Muscle layer of duodenum (tissue), 2 donors: ENCODE measurements around the gene NFATC2.

Experiments
- H3K27ac ChIP-seq: one replicate; pipeline ENCODE4 v1.7.0; 2013; ENCODE audit warnings: mild to moderate bottlenecking, low read length
- H3K27me3 ChIP-seq: one replicate; pipeline ENCODE4 v1.7.0; 2013; ENCODE audit warnings: low read depth, mild to moderate bottlenecking, control low read depth, low read length
- H3K36me3 ChIP-seq, 2 donors: one replicate each; pipeline ENCODE4 v1.7.0; 2013; ENCODE audit warnings: low read length in 2 of 2, control low read depth in 1 of 2, mild to moderate bottlenecking in 1 of 2; ENCODE audit not compliant: insufficient read depth in 2 of 2, control insufficient read depth in 1 of 2
- H3K4me1 ChIP-seq, 2 donors: one replicate each; pipeline ENCODE4 v1.7.0; 2013; ENCODE audit warnings: low read length in 2 of 2, mild to moderate bottlenecking in 2 of 2, control low read depth in 1 of 2, moderate library complexity in 1 of 2; ENCODE audit not compliant: insufficient read depth in 2 of 2, control insufficient read depth in 1 of 2
- H3K4me3 ChIP-seq, 2 donors: one replicate each; pipeline ENCODE4 v1.7.0; 2013; ENCODE audit warnings: low read length in 2 of 2, low read depth in 1 of 2, mild to moderate bottlenecking in 1 of 2
- H3K9me3 ChIP-seq, 2 donors: one replicate each; pipeline ENCODE4 v1.7.0; 2013; ENCODE audit warnings: low read length in 2 of 2, control low read depth in 1 of 2, mild to moderate bottlenecking in 1 of 2; ENCODE audit not compliant: control insufficient read depth in 1 of 2
- donor health status: healthy.

Gene NFATC2

DNA sequence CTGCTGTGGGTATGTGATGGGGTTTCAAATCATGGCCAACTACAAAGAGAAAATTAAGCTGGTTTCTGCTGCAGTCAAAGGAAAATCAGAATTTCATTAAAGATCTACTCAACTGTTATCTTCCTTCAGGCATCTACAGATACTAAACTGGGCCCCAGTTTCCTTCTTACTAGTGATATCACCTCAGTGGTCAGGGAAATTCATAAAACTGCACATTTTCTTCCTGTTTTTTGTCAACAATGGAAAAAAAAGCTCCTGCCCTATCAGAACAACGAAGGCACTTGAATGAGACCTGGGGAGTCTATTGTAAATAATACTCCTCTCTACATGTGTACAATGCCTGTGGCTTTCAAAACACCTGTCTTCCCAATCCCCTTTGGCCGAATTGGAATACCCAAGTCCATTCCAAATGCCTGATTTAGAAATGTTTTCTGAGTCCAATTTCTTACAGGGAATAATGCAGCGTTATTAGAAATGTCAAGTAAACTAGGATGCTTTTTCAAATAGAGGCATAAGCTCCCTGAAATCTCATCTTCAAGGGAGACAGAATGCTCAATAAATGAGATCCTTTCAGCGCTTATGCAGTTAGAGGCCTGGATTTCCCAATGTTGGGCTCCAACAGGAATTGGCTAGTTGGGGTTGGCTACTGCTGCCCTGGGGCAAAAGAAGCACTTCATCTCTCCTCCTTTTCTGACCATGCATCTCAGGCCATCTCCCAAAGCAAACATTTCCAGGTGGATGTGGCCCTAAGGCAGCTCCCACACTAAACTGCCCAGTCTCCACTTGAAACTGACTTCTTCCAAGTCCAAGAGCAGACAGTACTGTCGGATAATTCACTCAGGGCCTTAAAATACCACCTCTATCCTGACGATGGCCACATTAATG lies 143.3 kb downstream of the NFATC2 start:
- peaks cover 0 to 4% of the 10 kb centered on the region in 2 donors for H3K4me1 ChIP-seq
- no peak overlapping the region for H3K27ac ChIP-seq

DNA sequence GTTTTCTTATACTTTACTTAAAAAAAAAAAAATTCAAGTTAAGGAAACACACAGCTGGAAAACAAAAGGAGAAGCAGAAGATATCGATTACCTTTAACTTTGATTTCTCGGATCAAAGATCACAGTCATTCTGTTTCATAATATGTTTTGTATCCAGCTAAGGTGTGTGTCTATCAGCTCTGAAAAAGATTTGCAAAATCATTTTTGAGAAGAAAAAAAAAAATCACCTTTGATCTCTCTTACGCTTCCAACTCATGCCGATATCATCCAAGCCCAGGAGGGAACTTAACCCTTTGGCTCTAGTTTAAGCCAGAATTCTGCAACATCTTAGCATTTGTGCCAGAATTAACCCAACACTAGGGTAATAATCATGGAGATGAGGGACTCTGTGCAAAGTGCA lies 144.0 kb downstream of the NFATC2 start:
- Histone ChIP-seq H3K36me3 (peaks cover 8 to 12% of the 10 kb centered on the region in 2 donors), H3K27me3 (no peaks in the 10 kb centered on the region), H3K9me3 (no peaks in the 10 kb centered on the region), H3K4me1 (peaks cover 0 to 4% of the 10 kb centered on the region in 2 donors), H3K4me3 (no peak overlapping the region), H3K27ac (no peak overlapping the region)

More for the DNA sequence above, 143.3 kb downstream of the NFATC2 start:
- peaks cover 10 to 19% of the 10 kb centered on the region in 2 donors for H3K36me3 ChIP-seq
- no peaks in the 10 kb centered on the region for H3K9me3 ChIP-seq
- no peaks in the 10 kb centered on the region for H3K27me3 ChIP-seq
- H3K4me3 ChIP-seq = no peak overlapping the region

DNA sequence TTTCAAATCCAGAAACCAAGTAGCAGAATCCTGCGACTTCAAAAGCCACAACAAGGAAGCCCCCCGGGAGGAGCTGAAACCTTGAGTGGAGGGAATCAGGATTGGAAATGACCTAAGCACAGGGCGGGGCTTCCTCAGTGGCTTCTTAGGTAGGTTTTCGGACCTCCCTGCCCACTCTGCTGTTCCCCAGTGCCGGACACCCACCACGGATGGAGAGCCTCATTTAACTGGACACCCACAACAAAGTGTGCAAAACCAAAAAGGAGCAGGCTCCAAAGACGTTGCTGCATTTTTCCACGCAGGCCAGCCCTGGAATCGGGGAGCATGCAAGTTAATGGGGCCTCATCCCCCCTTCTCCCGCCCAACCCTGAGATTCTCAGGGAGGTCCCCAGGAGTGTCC lies 144.4 kb downstream of the NFATC2 start:
- no peaks in the 10 kb centered on the region for H3K9me3 ChIP-seq
- no peaks in the 10 kb centered on the region for H3K27me3 ChIP-seq
- no peak overlapping the region for H3K27ac ChIP-seq
- peaks cover 0 to 4% of the 10 kb centered on the region in 2 donors for H3K4me1 ChIP-seq
- H3K4me3 ChIP-seq = no peak overlapping the region
- peaks cover 8 to 11% of the 10 kb centered on the region in 2 donors for H3K36me3 ChIP-seq

DNA sequence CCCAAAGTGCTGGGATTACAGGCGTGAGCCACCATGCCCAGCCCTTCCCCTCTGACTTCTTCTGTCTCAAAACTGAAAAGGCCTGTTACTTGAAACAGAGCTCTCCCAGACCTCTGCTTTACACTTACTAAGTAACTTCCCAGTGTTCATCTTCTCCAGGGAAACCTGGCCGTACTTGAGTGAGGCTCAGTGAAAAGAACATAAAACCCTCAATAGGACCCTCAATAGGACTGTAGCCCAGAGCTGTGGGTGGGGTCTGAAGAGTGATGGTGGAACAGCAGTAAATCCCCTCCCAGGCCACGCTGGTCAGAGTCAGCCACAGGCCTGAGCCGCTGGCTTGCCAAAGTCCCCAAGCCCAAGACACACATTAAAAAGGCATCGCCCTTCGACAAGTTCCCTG lies 145.4 kb downstream of the NFATC2 start:
- H3K27ac ChIP-seq = no peak overlapping the region
- no peaks in the 10 kb centered on the region for H3K27me3 ChIP-seq
- H3K4me1 ChIP-seq = peaks cover 0 to 4% of the 10 kb centered on the region in 2 donors
- peaks cover 8 to 18% of the 10 kb centered on the region in 2 donors for H3K36me3 ChIP-seq
- no peaks in the 10 kb centered on the region for H3K9me3 ChIP-seq
- no peak overlapping the region for H3K4me3 ChIP-seq

DNA sequence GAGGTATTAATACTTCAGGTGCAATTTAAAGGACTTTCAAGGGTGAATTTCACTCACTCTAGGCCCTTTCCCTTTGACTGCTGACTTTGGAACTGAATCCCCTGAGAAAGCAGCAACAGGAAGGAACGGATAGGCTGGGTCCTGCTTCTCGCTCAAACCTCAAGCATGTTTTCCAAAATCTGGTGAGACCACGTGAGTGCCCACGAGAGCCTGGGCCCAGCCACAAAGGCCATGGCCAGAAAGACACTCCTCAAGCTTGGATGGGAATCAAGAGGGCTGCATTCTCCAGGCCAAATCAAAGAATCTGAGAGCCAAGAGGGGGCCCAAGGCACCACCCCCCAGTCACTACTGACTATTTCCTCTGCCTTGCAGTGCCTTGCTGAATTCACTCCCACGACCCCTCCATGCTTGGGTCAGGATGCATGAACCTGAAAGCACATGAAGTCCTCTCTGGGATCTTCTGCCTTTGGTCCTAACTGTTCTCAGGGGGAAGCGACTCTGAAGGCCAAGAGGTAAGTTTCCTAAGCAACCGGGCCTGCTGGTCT lies 146.1 kb downstream of the NFATC2 start:
- Histone ChIP-seq H3K36me3 (peaks cover 8 to 20% of the 10 kb centered on the region in 2 donors), H3K4me1 (peaks cover 0 to 4% of the 10 kb centered on the region in 2 donors), H3K4me3 (no peak overlapping the region), H3K9me3 (no peaks in the 10 kb centered on the region), H3K27ac (no peak overlapping the region), H3K27me3 (no peaks in the 10 kb centered on the region)

DNA sequence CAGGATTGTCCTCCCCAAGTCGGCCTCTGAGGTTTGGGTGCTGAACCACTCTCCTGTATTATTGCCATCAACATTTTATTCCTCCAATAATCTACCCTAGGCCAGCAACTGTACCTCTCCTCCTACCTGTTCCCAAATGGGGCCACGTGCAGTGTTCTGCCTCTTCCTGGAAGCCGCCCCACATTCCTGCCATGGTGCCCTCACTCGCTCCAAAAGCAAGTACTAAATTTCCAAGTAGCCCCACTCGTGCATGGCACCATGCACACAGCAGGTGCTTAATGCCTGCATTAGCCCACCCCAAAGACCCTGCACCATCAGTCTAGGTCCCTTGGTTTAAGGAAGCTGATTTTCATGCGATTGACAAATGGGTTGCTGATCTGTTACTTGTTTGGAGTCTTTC lies 147.8 kb downstream of the NFATC2 start:
- H3K27me3 ChIP-seq = no peaks in the 10 kb centered on the region
- H3K4me3 ChIP-seq = no peak overlapping the region
- no peak overlapping the region for H3K27ac ChIP-seq
- peaks cover 0 to 4% of the 10 kb centered on the region in 2 donors for H3K4me1 ChIP-seq
- H3K36me3 ChIP-seq = peaks cover 21% of the 10 kb centered on the region in 2 donors
- no peaks in the 10 kb centered on the region for H3K9me3 ChIP-seq

DNA sequence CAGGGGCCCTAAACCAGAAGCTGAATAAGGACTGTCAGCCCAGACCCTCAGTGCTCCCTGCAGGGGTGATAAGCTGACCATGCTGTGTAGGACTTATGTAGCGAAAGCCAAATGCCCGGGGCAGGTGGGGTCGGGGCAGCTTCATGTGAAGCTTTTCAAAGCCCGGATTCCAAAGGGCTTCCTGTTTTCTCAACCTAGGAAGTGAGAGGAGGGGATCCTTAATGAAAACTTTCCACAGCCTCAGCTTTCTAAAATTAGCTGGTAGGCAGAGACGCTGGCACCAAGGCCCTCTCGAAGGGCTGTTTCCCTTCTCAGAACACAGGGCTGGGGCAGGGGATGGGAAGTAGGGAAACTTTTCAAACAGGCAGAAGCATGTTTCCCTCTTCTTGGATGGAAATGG lies 148.9 kb downstream of the NFATC2 start:
- no peaks in the 10 kb centered on the region for H3K27me3 ChIP-seq
- H3K4me1 ChIP-seq = no peaks in the 10 kb centered on the region
- H3K9me3 ChIP-seq = no peaks in the 10 kb centered on the region
- H3K27ac ChIP-seq = no peak overlapping the region
- no peak overlapping the region for H3K4me3 ChIP-seq
- H3K36me3 ChIP-seq = peaks cover 16 to 21% of the 10 kb centered on the region in 2 donors

DNA sequence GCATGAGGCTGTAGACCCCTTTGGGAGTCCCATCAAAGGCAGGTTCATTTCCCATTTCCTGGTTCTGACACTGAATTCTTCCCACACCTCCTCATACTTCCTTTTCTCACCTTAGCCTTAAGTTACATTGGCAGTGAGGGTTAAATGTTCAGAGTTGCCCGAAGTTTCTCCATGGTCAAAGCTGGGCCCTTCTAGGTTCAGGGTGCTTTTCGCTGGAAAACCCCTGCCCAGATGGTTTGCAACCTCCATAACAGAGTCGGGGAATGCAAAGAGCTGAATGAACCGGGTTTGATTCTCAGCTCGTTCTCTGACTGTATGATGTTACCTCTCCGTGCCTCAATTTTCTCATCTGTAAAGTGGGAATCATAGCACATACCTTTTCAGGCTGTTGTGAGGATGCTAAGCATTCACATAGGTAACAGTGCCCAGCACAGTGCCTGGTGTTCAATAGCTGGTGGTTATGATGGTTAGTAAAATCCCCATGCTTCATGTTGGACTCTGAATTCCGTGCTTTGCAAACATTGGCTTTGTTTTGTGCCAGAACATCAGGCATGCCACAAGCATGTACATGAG lies 149.8 kb downstream of the NFATC2 start:
- peaks cover 15 to 16% of the 10 kb centered on the region in 2 donors for H3K36me3 ChIP-seq
- H3K4me3 ChIP-seq = no peak overlapping the region
- H3K9me3 ChIP-seq = no peaks in the 10 kb centered on the region
- H3K27me3 ChIP-seq = no peaks in the 10 kb centered on the region
- H3K4me1 ChIP-seq = no peaks in the 10 kb centered on the region
- no peak overlapping the region for H3K27ac ChIP-seq

DNA sequence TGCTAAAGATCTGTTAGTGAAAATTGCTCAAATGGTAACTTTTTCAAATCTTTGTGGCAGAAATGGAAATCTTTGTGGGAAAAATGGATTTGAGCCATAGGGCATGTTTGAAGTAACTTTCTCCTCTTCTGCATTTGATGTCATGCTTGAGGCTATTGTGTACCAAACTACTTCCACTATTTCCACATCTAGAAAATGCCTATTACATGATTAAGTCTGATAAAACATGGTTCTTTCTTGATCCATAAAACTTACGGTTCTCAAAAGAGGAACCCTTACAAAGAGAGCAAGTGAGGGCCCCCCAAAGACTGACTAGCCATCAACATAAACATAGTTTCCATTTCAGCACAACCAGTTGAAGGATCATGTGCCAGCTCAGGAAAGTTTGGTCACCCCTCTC lies 150.6 kb downstream of the NFATC2 start:
- H3K9me3 ChIP-seq = no peaks in the 10 kb centered on the region
- H3K27ac ChIP-seq = no peak overlapping the region
- no peak overlapping the region for H3K4me3 ChIP-seq
- H3K36me3 ChIP-seq = peaks cover 12 to 20% of the 10 kb centered on the region in 2 donors
- H3K4me1 ChIP-seq = no peaks in the 10 kb centered on the region
- H3K27me3 ChIP-seq = no peaks in the 10 kb centered on the region

DNA sequence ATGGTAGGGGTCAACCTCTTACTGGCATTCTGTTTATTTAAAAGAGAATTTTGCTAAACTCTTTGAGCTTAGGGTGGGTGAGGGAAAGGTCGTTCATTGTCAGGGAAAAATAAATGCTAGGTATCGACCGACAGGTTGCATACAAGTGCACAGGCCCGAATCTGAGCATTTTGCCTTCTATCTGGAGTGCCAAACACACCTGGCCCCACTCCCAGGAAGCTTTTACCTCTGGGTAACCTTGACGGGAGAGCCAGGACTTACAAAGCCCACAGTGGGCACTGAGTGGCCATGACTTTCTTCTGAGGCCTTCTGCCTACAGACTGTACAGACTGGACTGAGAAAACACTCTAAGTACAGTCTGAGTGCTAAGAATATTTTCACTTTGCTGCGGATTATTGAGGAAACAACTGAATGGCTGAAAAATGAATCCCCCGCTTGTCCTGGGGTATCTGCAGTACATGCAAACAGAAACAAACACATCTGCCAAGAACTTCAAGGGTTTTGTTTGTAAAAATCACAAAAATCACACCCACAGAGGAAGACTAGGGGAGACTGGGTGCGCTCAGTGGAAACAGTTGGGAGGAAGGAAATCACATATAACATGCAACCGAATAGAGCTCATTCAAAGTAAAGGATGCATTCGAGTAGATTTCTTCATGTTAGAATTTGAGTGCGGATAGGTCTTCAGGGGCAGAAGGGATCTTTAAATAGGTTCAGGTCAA lies 152.8 kb downstream of the NFATC2 start:
- H3K36me3 ChIP-seq = peaks cover 12 to 20% of the 10 kb centered on the region in 2 donors
- no peak overlapping the region for H3K4me3 ChIP-seq
- H3K9me3 ChIP-seq = no peaks in the 10 kb centered on the region
- no peaks in the 10 kb centered on the region for H3K4me1 ChIP-seq
- no peaks in the 10 kb centered on the region for H3K27me3 ChIP-seq
- H3K27ac ChIP-seq = no peak overlapping the region
